A204.1 (cell line): ENCODE data around the gene RRP7A.
"Not testable (repeated sequence)": the region's sequence is repeated elsewhere in the genome, so short reads cannot be mapped to it uniquely, and the experiment has no call there.

Experiments used
- FAIRE-seq: peaks from 2 replicates; lab custom pipeline; 2012; peaks lifted over from hg19 to GRCh38; lab: Jason Lieb, UNC

The RRP7A gene

GRCh38 chr22:42495533-42496141 lies 24.0 kb downstream of the RRP7A start:
- not testable (repeated sequence) for FAIRE-seq

GRCh38 chr22:42493393-42493792 lies 26.2 kb downstream of the RRP7A start:
- no peak for FAIRE-seq

- FAIRE-seq = no peak
Measured at GRCh38 chr22:42492323-42492690, 27.3 kb downstream of the RRP7A start.

GRCh38 chr22:42490243-42490832 lies 29.3 kb downstream of the RRP7A start:
- no peak for FAIRE-seq

GRCh38 chr22:42489000-42489399 lies 30.6 kb downstream of the RRP7A start:
- FAIRE-seq = no peak

GRCh38 chr22:42484506-42484905 lies 35.1 kb downstream of the RRP7A start:
- FAIRE-seq = no peak

- FAIRE-seq = not testable (repeated sequence)
Measured at GRCh38 chr22:42483610-42484223, 35.9 kb downstream of the RRP7A start.

GRCh38 chr22:42475122-42475521 lies 44.5 kb downstream of the RRP7A start:
- no peak for FAIRE-seq

GRCh38 chr22:42473484-42474193 lies 46.0 kb downstream of the RRP7A start:
- FAIRE-seq = peak; percentile 89

GRCh38 chr22:42472671-42473070 lies 46.9 kb downstream of the RRP7A start:
- no peak for FAIRE-seq

GRCh38 chr22:42471441-42471840 lies 48.2 kb downstream of the RRP7A start:
- no peak for FAIRE-seq

GRCh38 chr22:42470366-42471082 lies 49.1 kb downstream of the RRP7A start:
- no peak for FAIRE-seq

- FAIRE-seq = no peak
Measured at GRCh38 chr22:42468841-42469240, 50.8 kb downstream of the RRP7A start.

- FAIRE-seq = no peak
Measured at GRCh38 chr22:42462016-42462415, 57.6 kb downstream of the RRP7A start.

GRCh38 chr22:42461511-42461910 lies 58.1 kb downstream of the RRP7A start:
- FAIRE-seq = no peak
